ENCODE measurements around the gene LYRM4.

LYRM4 gene

DNA sequence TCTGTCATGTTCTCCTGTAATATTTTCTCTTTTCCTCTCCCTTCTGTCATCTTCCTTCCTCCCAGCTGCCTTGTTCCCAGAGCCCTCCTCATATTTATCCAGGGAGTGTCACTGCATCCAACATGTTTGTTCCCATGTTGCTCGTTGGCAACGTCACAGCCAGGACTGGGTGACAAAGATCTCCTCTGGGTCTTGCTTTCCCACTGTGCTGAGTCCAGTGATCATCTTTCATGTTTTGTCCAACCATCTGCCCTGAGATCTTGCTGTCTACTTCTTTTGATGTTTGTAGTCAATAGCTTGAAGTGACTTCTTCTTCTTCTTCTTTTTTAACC is 27.2 kb upstream of the LYRM4 start:
- H3K36me3 Mint-ChIP-seq: peaks cover 27% of the 10 kb centered on the region
- no peak for ATAC-seq
- no peak overlapping the region for H3K4me3 Mint-ChIP-seq
- H3K27me3 Mint-ChIP-seq: no peaks in the 10 kb centered on the region
- H3K4me1 Mint-ChIP-seq: peaks cover 64% of the 10 kb centered on the region
- H3K9me3 Mint-ChIP-seq: no peaks in the 10 kb centered on the region
- H3K27ac Mint-ChIP-seq: peak overlapping the region; percentile 63

DNA sequence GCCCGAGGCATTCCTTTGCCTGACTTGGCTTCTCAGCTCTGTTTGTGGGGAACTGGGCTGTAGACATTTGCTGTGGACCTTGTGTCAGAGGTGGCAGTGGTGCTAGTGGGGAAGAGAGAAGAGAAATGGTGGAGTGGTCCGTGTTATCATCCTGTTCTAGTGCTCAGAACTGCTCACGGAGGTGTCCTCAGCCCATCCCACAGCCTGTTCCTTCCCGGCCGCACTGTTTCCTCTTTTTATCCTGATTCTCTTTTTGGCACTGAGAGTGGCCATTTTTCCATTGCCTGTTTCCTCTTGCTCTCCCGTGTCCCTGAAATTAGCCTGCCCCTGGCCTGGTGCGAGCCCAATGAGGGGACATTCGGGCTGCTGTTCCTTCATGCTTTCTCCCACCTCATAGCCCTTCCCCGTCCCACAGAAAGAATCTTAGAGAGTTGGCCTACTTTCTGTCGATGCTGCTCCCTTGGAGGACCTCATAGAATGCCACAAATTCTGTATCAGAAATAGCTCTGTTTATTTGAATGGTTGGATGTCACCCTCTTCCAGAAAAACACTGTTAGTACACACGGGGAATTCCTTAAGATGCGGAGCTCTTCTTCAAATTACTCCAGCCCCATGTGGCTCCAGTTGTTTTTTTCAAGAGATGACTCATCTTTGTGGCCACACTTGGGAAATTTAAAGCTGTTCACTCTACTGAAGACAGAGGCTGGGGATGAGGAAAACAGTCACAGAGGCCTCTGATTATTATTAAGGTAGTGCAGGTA is 26.6 kb upstream of the LYRM4 start:
- peak overlapping the region; percentile 63 for H3K27ac Mint-ChIP-seq

DNA sequence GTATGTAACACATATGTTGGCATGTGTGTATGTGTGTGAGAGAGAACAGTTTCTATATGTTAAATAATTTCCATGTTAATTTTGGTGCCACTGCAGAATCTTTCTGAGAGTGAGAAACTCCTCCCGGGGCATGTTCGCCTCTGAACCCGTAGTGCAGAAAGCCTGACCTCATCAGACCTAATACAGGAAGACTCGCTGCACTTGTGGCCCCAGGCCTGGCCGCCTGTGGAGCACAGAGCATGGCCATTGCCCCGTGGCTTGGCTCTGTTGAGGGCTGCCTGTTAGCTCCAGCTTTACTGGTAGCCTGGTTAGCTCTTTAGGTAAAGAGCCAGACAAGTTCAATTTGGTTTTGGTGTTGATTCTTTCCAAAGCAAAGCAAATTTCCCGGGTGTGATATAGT is 26.0 kb upstream of the LYRM4 start:
- H3K9me3 Mint-ChIP-seq: no peaks in the 10 kb centered on the region
- no peak overlapping the region for H3K4me3 Mint-ChIP-seq
- peak overlapping the region; percentile 63 for H3K27ac Mint-ChIP-seq
- ATAC-seq: peak; percentile 81
- H3K4me1 Mint-ChIP-seq: peaks cover 62% of the 10 kb centered on the region
- H3K27me3 Mint-ChIP-seq: no peaks in the 10 kb centered on the region
- H3K36me3 Mint-ChIP-seq: peaks cover 15% of the 10 kb centered on the region

More for the DNA sequence above, 26.6 kb upstream of the LYRM4 start:
- no peak for ATAC-seq
- Mint-ChIP-seq H3K4me3 (no peak overlapping the region), H3K9me3 (no peaks in the 10 kb centered on the region), H3K4me1 (peaks cover 63% of the 10 kb centered on the region), H3K36me3 (peaks cover 21% of the 10 kb centered on the region), H3K27me3 (no peaks in the 10 kb centered on the region)

DNA sequence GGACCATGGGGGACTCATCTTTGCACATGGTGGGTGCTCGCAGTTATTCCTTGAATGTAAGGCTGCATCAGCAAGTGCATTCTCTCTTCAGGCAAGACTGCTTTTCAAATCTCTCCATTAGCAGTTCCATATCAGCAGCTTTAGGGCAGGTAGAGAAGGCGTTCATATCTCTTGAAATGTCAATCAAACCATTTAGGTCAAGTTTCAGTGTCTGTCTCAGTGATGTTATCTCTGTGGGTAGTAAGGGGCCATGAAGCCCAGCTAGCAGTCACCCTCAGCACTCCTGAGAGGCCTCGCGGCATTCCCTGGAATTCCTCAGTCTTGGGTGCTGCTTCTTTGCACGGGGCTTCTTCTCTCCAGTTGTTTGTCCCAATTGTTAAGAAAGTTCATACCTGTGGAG is 24.8 kb upstream of the LYRM4 start:
- Mint-ChIP-seq H3K27ac (no peak overlapping the region), H3K27me3 (no peaks in the 10 kb centered on the region), H3K4me3 (no peak overlapping the region), H3K4me1 (peaks cover 55% of the 10 kb centered on the region), H3K9me3 (no peaks in the 10 kb centered on the region), H3K36me3 (peaks cover 14% of the 10 kb centered on the region)
- no peak for ATAC-seq

DNA sequence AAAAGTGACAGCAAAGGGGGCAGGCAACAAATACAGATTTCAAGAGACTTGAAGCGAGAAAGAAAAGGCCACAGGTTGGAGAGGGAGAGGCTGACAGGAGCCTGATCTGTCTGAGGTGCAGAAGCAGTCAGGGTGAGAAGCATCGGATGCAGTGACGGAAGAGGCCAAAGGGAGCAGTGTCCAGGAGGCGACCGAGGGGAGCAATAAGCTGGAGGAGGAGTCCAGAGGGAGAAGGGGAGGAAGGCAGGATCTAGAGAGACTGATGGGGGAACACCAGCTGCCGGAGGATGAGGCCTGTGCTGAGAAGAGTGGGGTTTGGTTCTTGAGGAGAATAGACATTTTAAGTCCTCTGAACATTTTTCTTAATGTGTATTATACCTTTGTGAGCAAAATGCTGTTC is 24.3 kb upstream of the LYRM4 start:
- no peak for ATAC-seq
- Mint-ChIP-seq H3K27ac (peak overlapping the region; percentile 63), H3K9me3 (no peaks in the 10 kb centered on the region), H3K36me3 (peaks cover 14% of the 10 kb centered on the region), H3K4me1 (peaks cover 55% of the 10 kb centered on the region), H3K27me3 (no peaks in the 10 kb centered on the region), H3K4me3 (no peak overlapping the region)

DNA sequence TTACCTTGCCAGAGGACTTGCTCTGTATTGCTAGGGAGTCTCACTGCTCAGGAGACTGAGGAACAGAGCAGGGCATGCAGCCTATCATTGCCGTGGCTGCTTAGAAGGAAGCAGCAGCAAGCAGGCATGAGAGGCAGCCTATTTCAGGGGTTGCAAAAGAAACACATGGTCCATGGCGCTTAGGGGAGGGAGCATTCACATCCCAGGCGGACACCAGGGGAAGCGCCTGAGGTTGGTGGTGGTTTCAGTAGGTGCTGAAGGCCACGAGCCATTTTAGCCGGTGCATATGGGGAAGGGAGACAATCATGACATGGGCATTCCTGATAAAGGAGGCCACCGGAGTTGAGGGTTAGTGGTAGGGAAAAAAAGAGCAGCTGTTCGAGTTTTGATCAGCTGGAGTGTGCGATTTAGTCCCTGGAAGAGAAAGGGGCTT is 21.5 kb upstream of the LYRM4 start:
- ATAC-seq: no peak
- Mint-ChIP-seq H3K9me3 (no peaks in the 10 kb centered on the region), H3K4me1 (peaks cover 68% of the 10 kb centered on the region), H3K27ac (peak overlapping the region; percentile 67), H3K27me3 (no peaks in the 10 kb centered on the region), H3K4me3 (no peak overlapping the region), H3K36me3 (peaks cover 14% of the 10 kb centered on the region)

DNA sequence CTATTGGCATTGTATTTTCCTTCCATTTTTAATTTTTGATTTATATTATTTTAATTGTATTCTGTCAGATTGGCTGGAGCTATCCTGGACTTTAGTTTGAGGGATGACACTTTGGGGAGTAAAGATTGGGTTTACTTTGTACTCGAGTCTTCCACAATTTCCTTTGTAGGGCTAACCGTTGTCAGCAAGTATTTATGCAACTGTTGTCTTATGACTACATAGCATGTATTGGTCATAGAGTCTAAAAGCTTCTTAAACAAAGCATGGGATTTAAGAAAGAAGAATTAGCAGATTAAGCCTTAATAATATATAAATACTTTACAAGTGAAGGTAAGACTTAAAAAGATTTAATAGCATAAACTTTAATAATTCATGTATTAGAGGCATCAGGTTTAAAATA is 20.2 kb upstream of the LYRM4 start:
- no peak overlapping the region for H3K4me3 Mint-ChIP-seq
- no peaks in the 10 kb centered on the region for H3K9me3 Mint-ChIP-seq
- H3K36me3 Mint-ChIP-seq: peaks cover 14% of the 10 kb centered on the region
- H3K4me1 Mint-ChIP-seq: peaks cover 57% of the 10 kb centered on the region
- ATAC-seq: no peak
- no peaks in the 10 kb centered on the region for H3K27me3 Mint-ChIP-seq
- H3K27ac Mint-ChIP-seq: peak overlapping the region; percentile 96

DNA sequence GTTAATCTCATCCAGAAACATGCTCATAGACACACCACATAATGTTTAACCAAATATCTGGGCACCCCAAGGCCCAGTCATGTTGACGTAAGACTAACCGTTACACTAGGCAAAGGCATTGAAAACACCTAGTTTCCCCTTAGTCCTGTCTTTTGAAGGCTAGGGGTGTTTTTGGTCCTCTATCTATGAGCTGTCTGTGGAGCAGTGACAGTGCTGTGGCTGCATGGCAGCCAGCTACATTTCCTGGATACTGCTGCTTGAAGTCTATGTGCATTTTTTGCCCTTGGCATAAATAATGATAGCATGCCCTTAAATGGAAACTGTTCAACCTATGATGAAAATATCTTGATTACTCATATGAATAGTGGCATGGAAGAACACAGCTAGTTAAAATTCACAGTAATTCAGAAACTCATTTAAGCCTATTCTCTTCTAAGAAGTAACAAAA is 19.2 kb upstream of the LYRM4 start:
- no peaks in the 10 kb centered on the region for H3K27me3 Mint-ChIP-seq
- no peaks in the 10 kb centered on the region for H3K9me3 Mint-ChIP-seq
- peak; percentile 59 for ATAC-seq
- H3K4me1 Mint-ChIP-seq: peaks cover 47% of the 10 kb centered on the region
- no peak overlapping the region for H3K4me3 Mint-ChIP-seq
- peak overlapping the region; percentile 96 for H3K27ac Mint-ChIP-seq
- peaks cover 11% of the 10 kb centered on the region for H3K36me3 Mint-ChIP-seq

DNA sequence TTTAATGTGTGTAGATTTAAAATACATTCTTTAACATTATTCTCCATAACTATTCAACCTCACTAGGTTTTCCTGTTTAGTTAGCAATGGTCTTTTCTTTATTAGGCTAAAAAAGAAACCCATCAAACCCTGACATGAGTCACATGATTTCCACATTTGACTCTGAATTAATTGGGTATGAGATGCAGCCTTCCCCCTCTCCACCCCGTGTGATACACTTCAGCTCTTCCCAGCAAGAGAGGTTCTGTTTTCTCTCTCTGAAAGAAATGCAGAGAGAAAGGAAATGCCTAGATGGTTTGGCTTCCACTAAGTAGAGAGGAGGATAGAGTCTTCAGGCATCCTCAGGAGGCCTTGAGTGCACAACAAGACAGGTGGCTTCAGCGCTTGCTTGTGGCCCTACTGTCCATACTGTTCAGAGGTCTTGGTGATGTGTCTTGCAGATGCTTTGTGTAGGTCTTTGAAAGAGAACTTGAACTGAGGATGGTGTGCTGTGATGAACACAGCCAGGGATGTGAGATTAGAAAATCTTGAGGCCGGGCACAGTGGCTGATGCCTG is 17.9 kb upstream of the LYRM4 start:
- Mint-ChIP-seq H3K4me1 (peaks cover 41% of the 10 kb centered on the region), H3K4me3 (peak overlapping the region; percentile 73), H3K9me3 (no peaks in the 10 kb centered on the region), H3K36me3 (peaks cover 6% of the 10 kb centered on the region), H3K27me3 (no peaks in the 10 kb centered on the region), H3K27ac (peak overlapping the region; percentile 96)
- peak; percentile 73 for ATAC-seq

DNA sequence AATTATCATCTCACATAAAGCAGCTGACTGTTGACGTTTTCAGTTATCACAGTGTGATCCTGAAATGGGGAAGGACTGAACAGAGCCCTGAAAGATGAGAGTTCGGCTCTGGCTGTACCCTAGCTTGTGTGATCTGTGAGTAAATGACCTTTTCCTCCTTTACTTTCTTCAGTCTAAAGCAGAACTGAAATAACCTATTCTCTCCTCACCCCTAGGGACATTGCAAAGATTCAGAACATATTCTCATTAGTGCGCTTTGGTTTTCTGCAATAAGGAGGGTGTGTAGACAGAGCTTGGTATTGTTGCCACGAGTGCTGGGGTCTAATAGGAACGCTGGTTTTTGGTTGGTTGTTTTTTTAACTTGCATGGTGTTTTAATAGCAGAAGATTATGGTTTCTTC is 17.3 kb upstream of the LYRM4 start:
- Mint-ChIP-seq H3K4me1 (peaks cover 47% of the 10 kb centered on the region), H3K36me3 (peaks cover 11% of the 10 kb centered on the region), H3K27me3 (no peaks in the 10 kb centered on the region), H3K4me3 (peak overlapping the region; percentile 73), H3K9me3 (no peaks in the 10 kb centered on the region), H3K27ac (peak overlapping the region; percentile 96)
- ATAC-seq: peak; percentile 97

DNA sequence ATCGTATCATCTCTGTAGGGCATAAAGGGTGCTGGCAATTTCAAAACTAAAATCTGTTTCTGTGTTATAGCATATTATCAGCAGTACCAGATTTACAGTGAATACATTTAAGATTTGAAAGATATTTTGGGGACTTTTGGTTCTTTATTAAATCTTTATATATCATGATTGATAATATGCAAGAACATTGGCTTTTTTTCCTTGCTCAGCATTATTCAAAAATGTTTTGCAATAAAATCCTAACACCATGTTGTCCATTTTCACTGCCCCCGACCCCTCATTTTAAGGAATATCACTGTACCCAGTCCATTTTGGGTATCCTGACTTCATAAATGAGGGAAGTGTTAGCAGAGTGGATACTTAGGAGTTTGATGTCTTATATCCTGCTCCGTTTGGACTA is 16.8 kb upstream of the LYRM4 start:
- no peaks in the 10 kb centered on the region for H3K27me3 Mint-ChIP-seq
- H3K4me1 Mint-ChIP-seq: peaks cover 48% of the 10 kb centered on the region
- peak overlapping the region; percentile 96 for H3K27ac Mint-ChIP-seq
- ATAC-seq: no peak
- H3K4me3 Mint-ChIP-seq: peak overlapping the region; percentile 73
- no peaks in the 10 kb centered on the region for H3K9me3 Mint-ChIP-seq
- H3K36me3 Mint-ChIP-seq: peaks cover 15% of the 10 kb centered on the region

DNA sequence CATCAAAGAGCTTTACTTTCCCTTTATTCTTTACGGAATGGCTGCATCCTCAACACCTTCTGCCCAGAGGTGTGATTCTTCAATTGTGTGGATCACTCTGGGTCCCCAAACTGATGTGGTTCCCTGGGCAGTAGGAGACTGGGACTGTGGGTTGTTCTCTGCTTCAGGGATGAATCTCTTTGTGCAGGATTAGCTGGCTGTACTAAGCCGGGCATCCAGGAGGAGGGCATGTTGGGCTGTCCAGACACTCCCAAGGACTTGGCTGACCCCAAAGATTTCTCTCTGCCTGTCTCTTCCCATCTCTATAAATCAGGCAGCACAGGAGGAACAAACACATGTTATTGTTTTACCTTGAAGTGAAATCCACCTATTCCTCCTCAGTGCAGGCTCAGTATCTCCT is 15.8 kb upstream of the LYRM4 start:
- ATAC-seq: no peak
- no peaks in the 10 kb centered on the region for H3K27me3 Mint-ChIP-seq
- H3K36me3 Mint-ChIP-seq: peaks cover 17% of the 10 kb centered on the region
- no peaks in the 10 kb centered on the region for H3K9me3 Mint-ChIP-seq
- H3K27ac Mint-ChIP-seq: no peak overlapping the region
- no peak overlapping the region for H3K4me3 Mint-ChIP-seq
- peaks cover 41% of the 10 kb centered on the region for H3K4me1 Mint-ChIP-seq

DNA sequence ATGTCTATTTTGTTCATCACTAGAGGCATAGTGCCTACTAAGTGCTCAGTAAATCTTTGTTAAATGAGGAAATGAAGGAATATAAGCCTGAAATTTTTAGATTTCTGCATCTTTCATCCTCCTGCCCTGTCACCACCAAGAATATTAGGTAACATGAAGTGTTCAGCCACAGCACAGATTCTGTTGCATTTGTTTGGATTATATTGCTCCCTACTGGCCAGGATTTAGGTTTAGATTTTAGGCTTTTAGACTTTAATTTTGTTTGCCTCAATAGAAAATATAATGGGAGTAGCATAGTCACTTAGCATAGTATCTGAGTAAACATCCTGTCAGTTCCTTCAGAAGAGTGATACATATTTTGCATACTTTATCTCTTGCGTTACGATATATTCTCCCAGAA is 14.7 kb upstream of the LYRM4 start:
- Mint-ChIP-seq H3K36me3 (peaks cover 17% of the 10 kb centered on the region), H3K4me3 (no peak overlapping the region), H3K4me1 (peaks cover 47% of the 10 kb centered on the region), H3K9me3 (no peaks in the 10 kb centered on the region), H3K27ac (no peak overlapping the region), H3K27me3 (no peaks in the 10 kb centered on the region)
- ATAC-seq: no peak

DNA sequence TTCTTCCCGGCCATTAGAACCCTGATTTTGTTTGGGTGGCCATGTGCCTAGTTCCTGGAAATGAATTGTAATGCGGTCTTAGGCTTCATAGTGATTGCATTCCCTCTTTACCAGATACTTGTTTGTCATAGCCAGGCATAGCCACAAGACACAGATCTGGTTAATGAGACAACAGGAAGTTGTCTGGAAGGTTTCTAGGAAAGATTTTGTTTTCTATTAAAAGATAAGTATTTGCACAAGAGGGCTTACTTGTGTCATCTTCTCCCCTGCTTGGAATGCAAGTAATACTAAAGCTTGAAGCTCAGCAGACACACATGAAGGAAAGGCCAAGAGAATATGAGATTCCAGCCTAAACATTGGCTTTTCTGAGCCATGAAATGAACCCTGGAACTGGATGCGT is 13.5 kb upstream of the LYRM4 start:
- H3K36me3 Mint-ChIP-seq: peaks cover 17% of the 10 kb centered on the region
- H3K27me3 Mint-ChIP-seq: no peaks in the 10 kb centered on the region
- peaks cover 41% of the 10 kb centered on the region for H3K4me1 Mint-ChIP-seq
- H3K4me3 Mint-ChIP-seq: no peak overlapping the region
- H3K9me3 Mint-ChIP-seq: no peaks in the 10 kb centered on the region
- H3K27ac Mint-ChIP-seq: no peak overlapping the region
- no peak for ATAC-seq

DNA sequence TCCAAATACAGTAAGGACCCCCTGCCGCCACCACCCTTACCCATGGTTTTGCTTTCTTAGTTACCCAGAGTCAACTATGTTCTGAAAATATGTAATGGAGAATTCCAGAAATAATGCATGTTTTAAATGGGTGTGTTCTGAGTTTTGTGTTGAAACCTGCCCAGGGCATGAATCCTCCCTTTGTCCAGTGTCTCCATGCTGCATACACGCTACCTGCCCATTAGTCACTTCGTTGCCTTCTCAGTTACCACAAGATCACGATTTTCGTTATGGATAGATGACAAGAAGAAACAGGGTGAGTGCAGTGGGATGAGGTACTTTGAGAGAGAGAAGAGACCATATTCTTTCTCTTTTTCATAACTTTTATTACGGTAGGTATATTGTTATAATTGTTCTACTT is 11.2 kb upstream of the LYRM4 start:
- Mint-ChIP-seq H3K36me3 (peaks cover 19% of the 10 kb centered on the region), H3K9me3 (no peaks in the 10 kb centered on the region), H3K27me3 (no peaks in the 10 kb centered on the region), H3K4me1 (peaks cover 25% of the 10 kb centered on the region), H3K4me3 (no peak overlapping the region), H3K27ac (no peak overlapping the region)
- no peak for ATAC-seq

DNA sequence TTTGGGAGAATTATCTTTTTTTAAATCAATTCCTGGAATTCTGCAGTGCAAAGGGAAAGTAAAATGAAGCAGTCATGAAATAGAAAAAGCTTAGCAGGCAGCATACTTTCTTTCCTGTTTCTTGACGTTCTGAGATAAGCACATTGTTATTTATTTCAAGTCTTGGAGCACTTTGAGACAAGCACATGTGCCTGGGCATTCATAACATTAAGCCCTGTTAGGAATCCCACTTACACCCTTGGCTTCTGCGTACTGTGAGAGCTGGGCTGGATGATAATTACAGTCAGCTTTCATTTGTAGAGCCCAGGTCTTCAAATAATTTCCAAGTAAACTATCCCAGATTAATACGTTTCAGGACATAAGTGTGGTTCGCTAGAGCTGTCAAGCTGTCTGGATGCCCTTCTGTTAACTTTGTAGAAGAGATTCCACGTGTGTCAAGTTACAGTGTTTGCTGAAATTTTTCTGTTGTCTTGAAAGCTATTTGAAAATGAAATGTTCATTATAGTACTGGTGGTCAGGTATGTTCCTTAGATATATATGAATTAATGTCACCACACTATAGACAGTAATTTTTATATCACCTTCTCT is 9.4 kb upstream of the LYRM4 start:
- peaks cover 26% of the 10 kb centered on the region for H3K36me3 Mint-ChIP-seq

More for the DNA sequence above, 9.4 kb upstream of the LYRM4 start:
- Mint-ChIP-seq H3K4me3 (no peak overlapping the region), H3K4me1 (peaks cover 36% of the 10 kb centered on the region), H3K9me3 (no peaks in the 10 kb centered on the region), H3K27me3 (no peaks in the 10 kb centered on the region), H3K27ac (peak overlapping the region; percentile 7)
- no peak for ATAC-seq

Measured in stimulated activated memory B cell treated with anti-CD40 and anti-IgM and Interleukin-4, amounts not matched to agents 10 μg/mL and 1 μg/mL and 100 μg/mL, for 72 hours (primary cell).